RCC 7860 (cell line): ENCODE data around the gene MBNL3.
A peak's percentile ranks its signal among the peaks of the same experiment; 100 is the strongest.

Experiments used
- DNase-seq: peaks from one replicate; pipeline ENCODE4 v3.0.0-alpha.2; 2015; ENCODE audit warnings: low spot score
- FAIRE-seq: peaks from 2 replicates; lab custom pipeline; 2012; peaks lifted over from hg19 to GRCh38; lab: Jason Lieb, UNC

The MBNL3 gene

GRCh38 chrX:132425744-132426318 is 63.0 kb downstream of the MBNL3 start:
- no peak for FAIRE-seq

GRCh38 chrX:132423323-132423722 is 65.5 kb downstream of the MBNL3 start:
- no peak for FAIRE-seq
- DNase-seq, result no peak

More at GRCh38 chrX:132425744-132426318, 63.0 kb downstream of the MBNL3 start:
- DNase-seq, result no peak

- no peak for FAIRE-seq
- no peak for DNase-seq
Observed at GRCh38 chrX:132415012-132415411, 73.8 kb downstream of the MBNL3 start.

GRCh38 chrX:132414404-132414803 is 74.4 kb downstream of the MBNL3 start:
- DNase-seq (no peak), FAIRE-seq (no peak)

- no peak for FAIRE-seq
- DNase-seq, result no peak
Observed at GRCh38 chrX:132413459-132413858, 75.4 kb downstream of the MBNL3 start.

- no peak for FAIRE-seq
- no peak for DNase-seq
Observed at GRCh38 chrX:132412208-132412607, 76.6 kb downstream of the MBNL3 start.

GRCh38 chrX:132411310-132411977 is 77.4 kb downstream of the MBNL3 start:
- FAIRE-seq, result no peak
- no peak for DNase-seq

- no peak for FAIRE-seq
- DNase-seq, result no peak
Observed at GRCh38 chrX:132409780-132410556, 78.9 kb downstream of the MBNL3 start.

- FAIRE-seq (no peak), DNase-seq (no peak)
Observed at GRCh38 chrX:132407691-132408090, 81.1 kb downstream of the MBNL3 start.

GRCh38 chrX:132406106-132406505 is 82.7 kb downstream of the MBNL3 start:
- DNase-seq, result no peak
- no peak for FAIRE-seq

- DNase-seq (no peak), FAIRE-seq (no peak)
Observed at GRCh38 chrX:132404266-132404665, 84.6 kb downstream of the MBNL3 start.

GRCh38 chrX:132401935-132402334 is 86.9 kb downstream of the MBNL3 start:
- DNase-seq, result peak; percentile 4
- FAIRE-seq, result no peak

- DNase-seq (no peak), FAIRE-seq (no peak)
Observed at GRCh38 chrX:132400706-132401105, 88.1 kb downstream of the MBNL3 start.

- no peak for FAIRE-seq
Observed at GRCh38 chrX:132395645-132396044, 93.2 kb downstream of the MBNL3 start.

GRCh38 chrX:132395026-132395425 is 93.8 kb downstream of the MBNL3 start:
- DNase-seq (no peak), FAIRE-seq (no peak)

More at GRCh38 chrX:132395645-132396044, 93.2 kb downstream of the MBNL3 start:
- DNase-seq, result no peak

- FAIRE-seq, result no peak
Observed at GRCh38 chrX:132394591-132394990, 94.2 kb downstream of the MBNL3 start.

GRCh38 chrX:132393992-132394391 is 94.8 kb downstream of the MBNL3 start:
- DNase-seq (no peak), FAIRE-seq (no peak)

More at GRCh38 chrX:132394591-132394990, 94.2 kb downstream of the MBNL3 start:
- DNase-seq, result no peak

- DNase-seq (no peak), FAIRE-seq (no peak)
Observed at GRCh38 chrX:132393485-132393884, 95.4 kb downstream of the MBNL3 start.

- FAIRE-seq (no peak), DNase-seq (no peak)
Observed at GRCh38 chrX:132393085-132393484, 95.8 kb downstream of the MBNL3 start.

GRCh38 chrX:132390792-132391191 is 98.0 kb downstream of the MBNL3 start:
- FAIRE-seq, result no peak
- DNase-seq, result no peak

GRCh38 chrX:132389480-132389879 is 99.4 kb downstream of the MBNL3 start:
- DNase-seq (no peak), FAIRE-seq (no peak)

GRCh38 chrX:132388371-132388770 is 100.5 kb downstream of the MBNL3 start:
- DNase-seq (no peak), FAIRE-seq (no peak)
